ENCODE measurements around the gene PALM.
A peak's percentile ranks its signal among the peaks of the same experiment; 100 is the strongest.

Gene PALM

DNA sequence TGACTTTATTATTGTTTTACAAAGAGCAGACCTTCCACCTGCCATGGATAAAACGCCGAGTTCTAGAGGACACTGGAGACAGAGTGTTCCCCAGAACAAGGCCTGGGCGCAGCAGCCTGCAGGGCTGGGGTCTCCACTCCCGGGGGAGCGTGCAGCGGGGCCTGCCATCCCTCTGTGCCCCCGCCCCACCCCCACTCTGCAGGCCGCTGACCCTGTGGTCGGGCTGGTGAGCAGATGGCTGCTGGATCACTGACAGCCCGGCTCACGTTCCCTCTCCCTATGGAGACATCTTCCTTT is 79.9 kb downstream of the PALM start:
- DNase-seq, result no peak

- DNase-seq, result no peak
Measured at GRCh38 chr19:788983-789700, 80.4 kb downstream of the PALM start.

DNA sequence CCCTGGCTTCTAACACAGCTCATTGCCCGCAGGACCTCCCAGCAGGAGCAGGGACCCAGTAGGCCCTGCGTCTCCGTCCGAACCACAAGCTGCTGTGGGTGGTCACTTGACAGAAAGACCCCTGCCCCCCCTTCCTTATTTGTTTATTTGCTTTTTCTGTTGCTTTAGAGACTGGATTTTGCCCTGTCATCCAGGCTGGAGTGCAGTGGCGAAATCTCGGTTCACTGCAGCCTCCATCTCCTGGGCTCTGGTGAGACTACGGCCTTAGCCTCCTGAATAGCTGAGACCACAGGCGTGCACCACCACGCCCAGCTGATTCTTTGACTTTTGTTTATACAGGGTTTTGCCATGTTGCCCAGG is 80.9 kb downstream of the PALM start:
- no peak for DNase-seq

GRCh38 chr19:791007-791566 is 82.4 kb downstream of the PALM start:
- DNase-seq, result no peak

GRCh38 chr19:791567-792305 is 83.0 kb downstream of the PALM start:
- DNase-seq, result no peak

DNA sequence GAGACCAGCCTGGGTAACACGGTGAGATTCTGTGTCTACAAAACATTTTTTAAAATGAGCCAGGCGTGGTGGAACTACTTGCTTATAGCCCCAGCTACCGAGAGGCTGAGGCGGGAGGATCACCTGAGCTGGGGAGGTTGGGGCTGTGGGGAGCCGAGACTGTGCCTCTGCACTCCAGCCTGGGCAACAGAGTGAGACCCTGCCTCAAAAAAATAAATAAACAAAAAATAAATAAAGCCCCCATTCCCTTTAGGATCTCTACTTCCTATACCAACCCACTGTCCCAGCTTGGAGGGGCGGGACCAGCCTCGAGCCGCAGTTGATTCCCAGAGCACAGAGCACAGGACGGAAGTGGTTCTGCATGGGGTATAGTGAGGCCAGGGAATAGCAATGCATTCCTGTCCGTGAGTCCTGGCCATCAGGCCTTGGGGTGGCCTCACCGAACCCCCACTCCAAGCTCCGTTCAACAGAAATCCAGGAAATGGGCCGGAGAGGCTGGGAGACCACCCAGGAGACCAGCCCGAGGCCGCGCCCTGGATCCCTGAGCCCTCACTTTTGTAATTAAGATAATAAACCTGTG is 83.7 kb downstream of the PALM start:
- no peak for DNase-seq

- no peak for DNase-seq
Measured at GRCh38 chr19:793806-794205, 85.1 kb downstream of the PALM start.

GRCh38 chr19:795073-795611 is 86.4 kb downstream of the PALM start:
- no peak for DNase-seq

DNA sequence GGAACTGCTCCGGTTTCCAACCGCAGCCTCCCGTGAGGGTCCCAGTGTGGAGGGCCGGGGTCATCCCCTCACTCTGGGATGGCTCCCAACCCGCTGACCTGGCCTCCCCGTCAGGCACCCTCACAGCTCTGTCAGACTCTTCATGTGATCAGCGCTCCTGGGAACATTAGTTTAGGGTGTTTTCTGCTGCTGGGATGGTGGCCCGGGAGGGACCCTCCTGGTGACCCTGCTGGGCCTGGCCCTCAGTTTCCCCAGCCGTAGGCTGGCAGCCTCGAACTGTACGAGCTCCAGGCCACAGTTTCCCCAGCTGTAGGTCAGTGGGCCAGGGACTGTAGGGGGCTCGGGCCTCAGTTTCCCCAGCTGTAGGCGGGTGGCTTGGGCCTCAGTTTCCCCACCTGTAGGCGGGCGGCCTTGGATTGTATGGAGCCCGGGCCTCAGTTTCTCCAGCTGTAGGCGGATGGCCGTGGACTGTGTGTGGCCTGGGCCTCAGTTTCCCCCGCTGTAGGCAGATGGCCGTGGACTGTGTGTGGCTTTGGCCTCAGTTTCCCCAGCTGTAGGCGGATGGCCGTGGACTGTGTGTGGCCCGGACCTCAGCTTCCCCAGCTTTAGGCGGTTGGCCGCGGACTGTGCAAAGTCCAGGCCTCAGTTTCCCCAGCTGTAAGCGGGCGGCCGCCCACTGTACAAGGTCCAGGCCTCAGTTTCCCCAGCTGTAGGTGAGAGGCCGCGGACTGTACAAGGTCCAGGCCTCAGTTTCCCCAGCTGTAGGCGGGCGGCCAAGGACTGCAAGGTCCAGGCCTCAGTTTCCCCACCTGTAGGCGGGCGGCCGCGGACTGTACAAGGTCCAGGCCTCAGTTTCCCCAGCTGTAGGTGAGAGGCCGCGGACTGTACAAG is 87.2 kb downstream of the PALM start:
- no peak for DNase-seq

DNA sequence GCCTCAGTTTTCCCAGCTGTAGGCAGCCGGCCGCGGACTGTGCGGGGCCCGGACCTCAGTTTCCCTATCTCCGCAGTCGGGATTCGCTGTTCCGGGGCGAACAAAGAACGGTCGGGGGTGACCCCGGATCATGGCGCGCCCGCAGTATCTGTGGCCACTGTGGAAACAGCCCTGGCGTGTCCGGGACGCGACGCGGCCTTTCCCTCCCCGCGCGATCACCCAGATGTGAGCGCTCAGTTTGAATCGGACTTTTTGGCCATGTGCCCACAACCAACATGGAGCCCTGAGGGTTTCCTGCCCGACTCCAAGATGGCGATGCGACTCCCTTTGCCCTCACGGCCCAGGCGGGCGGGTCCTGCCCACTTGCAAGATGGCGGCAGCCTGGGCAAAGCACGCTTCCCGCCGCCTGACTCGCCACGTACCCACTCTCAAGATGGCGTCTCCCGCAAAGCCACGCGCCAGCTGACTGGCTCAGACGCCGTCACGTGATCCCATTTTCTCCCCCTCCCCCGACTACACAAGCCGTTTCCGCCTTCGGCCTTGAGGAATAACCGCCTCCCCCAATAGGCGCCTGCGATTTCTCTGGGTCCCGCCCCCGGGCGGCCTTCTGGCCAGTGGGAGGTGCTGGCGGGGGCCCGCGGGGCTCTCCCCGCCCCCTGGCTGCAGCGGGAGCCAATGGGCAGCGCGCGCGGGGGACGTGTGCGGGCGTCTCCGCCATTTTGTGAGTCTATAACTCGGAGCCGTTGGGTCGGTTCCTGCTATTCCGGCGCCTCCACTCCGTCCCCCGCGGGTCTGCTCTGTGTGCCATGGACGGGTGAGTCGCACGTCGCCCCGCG is 88.2 kb downstream of the PALM start, which contains the start of gene PTBP1:
Gene PTBP1, plus strand, starts transcription at position 761 of the 836 bp plus-strand sequence. Its CDS starts 46 bp downstream, at position 807.
- peak; percentile 99 for DNase-seq

Data from NCI-H2081 treated with DMSO at 0.1 percent for 48 hours (cell line).